ENCODE results near the gene HLA-DPB1.

The HLA-DPB1 gene

GRCh38 chr6:33075568-33076405 lies at the start of gene HLA-DPB1:
Gene HLA-DPB1 (plus strand): TSS chr6:33075990. CDS start chr6:33076042, 52 bp downstream.
- peak within 1 kb of the TSS; percentile 83 for H3K4me3 ChIP-seq
- H3K27ac ChIP-seq = peak within 1 kb of the TSS; percentile 93

GRCh38 chr6:33028220-33028849 lies 47.5 kb upstream of the HLA-DPB1 start:
- no peak for TF ChIP-seq Cebpa-rat (IDR thresholded peaks at IDR 0.05)
- H3K36me3 ChIP-seq = no peaks in the 10 kb centered on the region
- no peaks in the 10 kb centered on the region for H4K20me1 ChIP-seq
- H3K4me3 ChIP-seq = no peak overlapping the region
- peak overlapping the region; percentile 70 for H3K4me2 ChIP-seq
- peaks cover 44% of the 10 kb centered on the region for H3K4me1 ChIP-seq
- no peaks in the 10 kb centered on the region for H3K9me3 ChIP-seq
- peak overlapping the region; percentile 93 for H3K27ac ChIP-seq
- H3K27me3 ChIP-seq = no peaks in the 10 kb centered on the region
- peak overlapping the region; percentile 48 for H3K9ac ChIP-seq

More at GRCh38 chr6:33075568-33076405, at the start of gene HLA-DPB1:
- TF ChIP-seq Cebpa-rat (IDR thresholded peaks at IDR 0.05) = no peak
- peak within 1 kb of the TSS; percentile 99 for H3K4me2 ChIP-seq
- H3K27me3 ChIP-seq = no peaks in the 10 kb centered on the region
- peaks cover 86% of the 10 kb centered on the region for H3K4me1 ChIP-seq
- peaks cover 55% of the 10 kb centered on the region for H4K20me1 ChIP-seq
- H3K9me3 ChIP-seq = no peaks in the 10 kb centered on the region
- 0 out of 2 replicates have a peak, but pooled peaks cover 13% of the 10 kb centered on the region for H3K36me3 ChIP-seq
- H3K9ac ChIP-seq = peak within 1 kb of the TSS; percentile 92

- no peak for TF ChIP-seq Cebpa-rat (IDR thresholded peaks at IDR 0.05)
- Histone ChIP-seq H4K20me1 (no peaks in the 10 kb centered on the region), H3K9me3 (peaks cover 4% of the 10 kb centered on the region), H3K4me2 (peak overlapping the region; percentile 74), H3K4me1 (peaks cover 44% of the 10 kb centered on the region), H3K4me3 (no peak overlapping the region), H3K9ac (peak overlapping the region; percentile 71), H3K27me3 (no peaks in the 10 kb centered on the region), H3K36me3 (no peaks in the 10 kb centered on the region), H3K27ac (peak overlapping the region; percentile 93)
Observed at GRCh38 chr6:33029328-33030184, 46.2 kb upstream of the HLA-DPB1 start.

- Histone ChIP-seq H4K20me1 (no peaks in the 10 kb centered on the region), H3K4me2 (peak overlapping the region; percentile 74), H3K9me3 (peaks cover 11% of the 10 kb centered on the region), H3K36me3 (no peaks in the 10 kb centered on the region), H3K4me3 (no peak overlapping the region), H3K9ac (peak overlapping the region; percentile 71), H3K27me3 (no peaks in the 10 kb centered on the region), H3K4me1 (peaks cover 44% of the 10 kb centered on the region), H3K27ac (peak overlapping the region; percentile 93)
- no peak for TF ChIP-seq Cebpa-rat (IDR thresholded peaks at IDR 0.05)
Observed at GRCh38 chr6:33030245-33030644, 45.5 kb upstream of the HLA-DPB1 start.

GRCh38 chr6:33034554-33034953 lies 41.2 kb upstream of the HLA-DPB1 start:
- no peak overlapping the region for H3K4me3 ChIP-seq
- H3K36me3 ChIP-seq = no peaks in the 10 kb centered on the region
- no peaks in the 10 kb centered on the region for H4K20me1 ChIP-seq
- H3K4me1 ChIP-seq = peaks cover 25% of the 10 kb centered on the region
- no peak for TF ChIP-seq Cebpa-rat (IDR thresholded peaks at IDR 0.05)
- no peak overlapping the region for H3K9ac ChIP-seq
- H3K27me3 ChIP-seq = no peaks in the 10 kb centered on the region
- peaks cover 22% of the 10 kb centered on the region for H3K9me3 ChIP-seq
- H3K27ac ChIP-seq = no peak overlapping the region
- H3K4me2 ChIP-seq = no peak overlapping the region

GRCh38 chr6:33036535-33036934 lies 39.3 kb upstream of the HLA-DPB1 start:
- H3K27ac ChIP-seq = no peak overlapping the region
- TF ChIP-seq Cebpa-rat (IDR thresholded peaks at IDR 0.05) = no peak
- peaks cover 5% of the 10 kb centered on the region for H3K4me1 ChIP-seq
- H3K4me2 ChIP-seq = no peak overlapping the region
- no peaks in the 10 kb centered on the region for H3K36me3 ChIP-seq
- no peaks in the 10 kb centered on the region for H3K27me3 ChIP-seq
- no peak overlapping the region for H3K9ac ChIP-seq
- H4K20me1 ChIP-seq = no peaks in the 10 kb centered on the region
- H3K9me3 ChIP-seq = peaks cover 22% of the 10 kb centered on the region
- H3K4me3 ChIP-seq = no peak overlapping the region

- H3K9me3 ChIP-seq = peaks cover 12% of the 10 kb centered on the region
- no peak overlapping the region for H3K27ac ChIP-seq
- no peaks in the 10 kb centered on the region for H3K4me1 ChIP-seq
- no peaks in the 10 kb centered on the region for H4K20me1 ChIP-seq
- TF ChIP-seq Cebpa-rat (IDR thresholded peaks at IDR 0.05) = no peak
- H3K27me3 ChIP-seq = no peaks in the 10 kb centered on the region
- H3K4me2 ChIP-seq = no peak overlapping the region
- no peak overlapping the region for H3K4me3 ChIP-seq
- no peak overlapping the region for H3K9ac ChIP-seq
- H3K36me3 ChIP-seq = no peaks in the 10 kb centered on the region
Observed at GRCh38 chr6:33040157-33040556, 35.6 kb upstream of the HLA-DPB1 start.

GRCh38 chr6:33049323-33050013 lies 26.3 kb upstream of the HLA-DPB1 start:
- H3K36me3 ChIP-seq = no peaks in the 10 kb centered on the region
- H3K9me3 ChIP-seq = peaks cover 27% of the 10 kb centered on the region
- peaks cover 12% of the 10 kb centered on the region for H3K4me1 ChIP-seq
- H3K27me3 ChIP-seq = no peaks in the 10 kb centered on the region
- H3K4me3 ChIP-seq = no peak overlapping the region
- H3K9ac ChIP-seq = no peak overlapping the region
- H4K20me1 ChIP-seq = no peaks in the 10 kb centered on the region
- peak overlapping the region; percentile 42 for H3K4me2 ChIP-seq
- no peak overlapping the region for H3K27ac ChIP-seq
- no peak for TF ChIP-seq Cebpa-rat (IDR thresholded peaks at IDR 0.05)

Data from BLaER1 (cell line).